ENCODE data around the gene MATN1.

MATN1 gene

GRCh38 chr1:30681782-30682181 lies 41.6 kb downstream of the MATN1 start:
- no peak for DNase-seq
- Mint-ChIP-seq H3K27me3 (peaks cover 66% of the 10 kb centered on the region), H3K4me1 (no peaks in the 10 kb centered on the region), H3K4me3 (no peak overlapping the region), H3K36me3 (no peaks in the 10 kb centered on the region), H3K27ac (no peak overlapping the region), H3K9me3 (peaks cover 3% of the 10 kb centered on the region)
- CTCF ChIA-PET = no interaction called here

GRCh38 chr1:30680879-30681278 lies 42.5 kb downstream of the MATN1 start:
- CTCF ChIA-PET = interaction anchor here (0.6 kb wide), 1 partner anchor 661 kb away, joined by 4 read pairs; no protein-coding TSS in a partner anchor
- Mint-ChIP-seq H3K27me3 (peaks cover 57% of the 10 kb centered on the region), H3K27ac (no peak overlapping the region), H3K4me1 (no peaks in the 10 kb centered on the region), H3K9me3 (peaks cover 3% of the 10 kb centered on the region), H3K36me3 (no peaks in the 10 kb centered on the region), H3K4me3 (no peak overlapping the region)
- no peak for DNase-seq

- Mint-ChIP-seq H3K9me3 (peaks cover 3% of the 10 kb centered on the region), H3K27me3 (peaks cover 52% of the 10 kb centered on the region), H3K4me3 (no peak overlapping the region), H3K4me1 (no peaks in the 10 kb centered on the region), H3K27ac (no peak overlapping the region), H3K36me3 (no peaks in the 10 kb centered on the region)
- CTCF ChIA-PET = no interaction called here
- no peak for DNase-seq
Observed at GRCh38 chr1:30680429-30680828, 43.0 kb downstream of the MATN1 start.

- peaks cover 47% of the 10 kb centered on the region for H3K27me3 Mint-ChIP-seq
- no peaks in the 10 kb centered on the region for H3K36me3 Mint-ChIP-seq
- CTCF ChIA-PET = no interaction called here
- no peak overlapping the region for H3K27ac Mint-ChIP-seq
- peaks cover 3% of the 10 kb centered on the region for H3K9me3 Mint-ChIP-seq
- no peak for DNase-seq
- H3K4me3 Mint-ChIP-seq = no peak overlapping the region
- no peaks in the 10 kb centered on the region for H3K4me1 Mint-ChIP-seq
Observed at GRCh38 chr1:30679976-30680305, 43.4 kb downstream of the MATN1 start.

- CTCF ChIA-PET = no interaction called here
- Mint-ChIP-seq H3K36me3 (no peaks in the 10 kb centered on the region), H3K4me3 (no peak overlapping the region), H3K9me3 (peaks cover 3% of the 10 kb centered on the region), H3K4me1 (no peaks in the 10 kb centered on the region), H3K27me3 (peaks cover 42% of the 10 kb centered on the region), H3K27ac (no peak overlapping the region)
- no peak for DNase-seq
Observed at GRCh38 chr1:30679201-30679975, 44.0 kb downstream of the MATN1 start.

GRCh38 chr1:30678209-30678608 lies 45.2 kb downstream of the MATN1 start:
- no peak overlapping the region for H3K4me3 Mint-ChIP-seq
- peaks cover 9% of the 10 kb centered on the region for H3K9me3 Mint-ChIP-seq
- H3K36me3 Mint-ChIP-seq = no peaks in the 10 kb centered on the region
- CTCF ChIA-PET = no interaction called here
- H3K4me1 Mint-ChIP-seq = no peaks in the 10 kb centered on the region
- peaks cover 34% of the 10 kb centered on the region for H3K27me3 Mint-ChIP-seq
- no peak overlapping the region for H3K27ac Mint-ChIP-seq
- no peak for DNase-seq

- CTCF ChIA-PET = no interaction called here
- peaks cover 9% of the 10 kb centered on the region for H3K9me3 Mint-ChIP-seq
- no peaks in the 10 kb centered on the region for H3K36me3 Mint-ChIP-seq
- H3K27me3 Mint-ChIP-seq = peaks cover 29% of the 10 kb centered on the region
- no peaks in the 10 kb centered on the region for H3K4me1 Mint-ChIP-seq
- DNase-seq = no peak
- no peak overlapping the region for H3K27ac Mint-ChIP-seq
- H3K4me3 Mint-ChIP-seq = no peak overlapping the region
Observed at GRCh38 chr1:30677471-30677870, 45.9 kb downstream of the MATN1 start.

GRCh38 chr1:30675761-30676160 lies 47.6 kb downstream of the MATN1 start:
- Mint-ChIP-seq H3K9me3 (peaks cover 9% of the 10 kb centered on the region), H3K27me3 (peaks cover 21% of the 10 kb centered on the region), H3K4me3 (no peak overlapping the region), H3K36me3 (no peaks in the 10 kb centered on the region), H3K4me1 (no peaks in the 10 kb centered on the region), H3K27ac (no peak overlapping the region)
- DNase-seq = no peak
- CTCF ChIA-PET = interaction anchor here (1.6 kb wide), 1 partner anchor 10 kb away, joined by 3 read pairs; no protein-coding TSS in a partner anchor

- DNase-seq = no peak
- Mint-ChIP-seq H3K36me3 (no peaks in the 10 kb centered on the region), H3K27ac (no peak overlapping the region), H3K4me3 (no peak overlapping the region), H3K4me1 (no peaks in the 10 kb centered on the region), H3K9me3 (peaks cover 9% of the 10 kb centered on the region), H3K27me3 (peaks cover 16% of the 10 kb centered on the region)
- CTCF ChIA-PET = interaction anchor here (1.6 kb wide), 1 partner anchor 11 kb away, joined by 3 read pairs; no protein-coding TSS in a partner anchor
Observed at GRCh38 chr1:30675289-30675688, 48.1 kb downstream of the MATN1 start.

GRCh38 chr1:30673395-30673794 lies 50.0 kb downstream of the MATN1 start:
- CTCF ChIA-PET = no interaction called here
- Mint-ChIP-seq H3K9me3 (peaks cover 6% of the 10 kb centered on the region), H3K4me3 (no peak overlapping the region), H3K27ac (no peak overlapping the region), H3K4me1 (no peaks in the 10 kb centered on the region), H3K27me3 (peaks cover 16% of the 10 kb centered on the region), H3K36me3 (no peaks in the 10 kb centered on the region)
- DNase-seq = no peak

- no peak for DNase-seq
- H3K4me1 Mint-ChIP-seq = no peaks in the 10 kb centered on the region
- peaks cover 6% of the 10 kb centered on the region for H3K9me3 Mint-ChIP-seq
- no peak overlapping the region for H3K4me3 Mint-ChIP-seq
- no peak overlapping the region for H3K27ac Mint-ChIP-seq
- CTCF ChIA-PET = no interaction called here
- no peaks in the 10 kb centered on the region for H3K36me3 Mint-ChIP-seq
- H3K27me3 Mint-ChIP-seq = peaks cover 13% of the 10 kb centered on the region
Observed at GRCh38 chr1:30672661-30673060, 50.7 kb downstream of the MATN1 start.

- DNase-seq = no peak
- H3K36me3 Mint-ChIP-seq = no peaks in the 10 kb centered on the region
- CTCF ChIA-PET = no interaction called here
- no peak overlapping the region for H3K4me3 Mint-ChIP-seq
- H3K27ac Mint-ChIP-seq = no peak overlapping the region
- no peaks in the 10 kb centered on the region for H3K4me1 Mint-ChIP-seq
- H3K27me3 Mint-ChIP-seq = peaks cover 20% of the 10 kb centered on the region
- peaks cover 6% of the 10 kb centered on the region for H3K9me3 Mint-ChIP-seq
Observed at GRCh38 chr1:30670240-30671060, 52.9 kb downstream of the MATN1 start.

GRCh38 chr1:30668546-30669327 lies 54.6 kb downstream of the MATN1 start:
- CTCF ChIA-PET = no interaction called here
- Mint-ChIP-seq H3K4me3 (no peak overlapping the region), H3K9me3 (peaks cover 2% of the 10 kb centered on the region), H3K4me1 (no peaks in the 10 kb centered on the region), H3K36me3 (no peaks in the 10 kb centered on the region), H3K27ac (no peak overlapping the region), H3K27me3 (peaks cover 19% of the 10 kb centered on the region)
- DNase-seq = no peak

GRCh38 chr1:30668024-30668423 lies 55.4 kb downstream of the MATN1 start:
- DNase-seq = no peak
- CTCF ChIA-PET = no interaction called here
- H3K9me3 Mint-ChIP-seq = no peaks in the 10 kb centered on the region

More at GRCh38 chr1:30668024-30668423, 55.4 kb downstream of the MATN1 start:
- Mint-ChIP-seq H3K27ac (no peak overlapping the region), H3K4me3 (no peak overlapping the region), H3K4me1 (no peaks in the 10 kb centered on the region), H3K36me3 (no peaks in the 10 kb centered on the region), H3K27me3 (peaks cover 16% of the 10 kb centered on the region)
